Psoas muscle (tissue), 8 donors: ENCODE results near the gene POLR2E. TPM values are rescaled to one million over a fixed set of nuclear protein-coding genes. Genes with fewer than 3 reads are reported as not detected.

Experiments used
- ATAC-seq, 4 donors: fragments of 200-7000 bp; cut with Tn5 transposase; one replicate each; pipeline ENCODE4 v1.9.1; 2020; ENCODE audit warnings: moderate library complexity in 3 of 4, mild to moderate bottlenecking in 2 of 4
- DNase-seq, 2 donors: peaks; one replicate each; pipeline ENCODE4 v3.0.0-alpha.2; 2020
- H3K27ac ChIP-seq: fragments of 200-600 bp; one replicate; pipeline ENCODE4 v1.8.0; 2022
- H3K27me3 ChIP-seq, 3 donors: fragments of 200-600 bp in 1 of 3; one replicate each; pipeline versions ENCODE4 v1.6.1 to v1.8.0; 2013 to 2022; ENCODE audit warnings: low read length in 2 of 3, mild to moderate bottlenecking in 2 of 3, moderate library complexity in 1 of 3; ENCODE audit not compliant: insufficient read depth in 3 of 3
- H3K36me3 ChIP-seq, 2 donors: fragments of 200-600 bp in 1 of 2; one replicate each; pipeline versions ENCODE4 v1.6.1 to v1.8.0; 2013 to 2022; ENCODE audit warnings: low read depth in 1 of 2, mild to moderate bottlenecking in 1 of 2, moderate library complexity in 1 of 2; ENCODE audit not compliant: insufficient read depth in 1 of 2
- H3K4me1 ChIP-seq: fragments of 200-600 bp; one replicate; pipeline ENCODE4 v1.8.0; 2022
- H3K4me3 ChIP-seq: fragments of 200-600 bp; one replicate; pipeline ENCODE4 v1.8.0; 2022; ENCODE audit warnings: mild to moderate bottlenecking
- H3K9me3 ChIP-seq: fragments of 200-600 bp; one replicate; pipeline ENCODE4 v1.8.0; 2022
- WGBS, 3 donors: extraction: QIAGEN DNeasy Blood & Tissue Kit; methylation state at CpG; one replicate each; pipeline versions ENCODE4 v1.1.6 to v1.1.7; 2013; 5-methylcytosine and 5-hydroxymethylcytosine counted together
- intact Hi-C, 2 donors: fragments of 100-400 bp; cut with DNase I; formaldehyde crosslinking; loops; one replicate each; pipeline versions ENCODE4 v1.11.0 to v1.14.2; 2022
- polyA plus RNA-seq, 3 donors: library from polyadenylated mRNA; stranded (reverse); fragments of 200-250 nt; gene quantifications; one replicate each; pipeline ENCODE4 v1.2.3, GENCODE V29; 2013
- total RNA-seq, 4 donors: library from RNA; stranded (reverse); fragmentation: NEBNext Ultra II Directional in 2 of 4; extraction: Animal tissue kit (Norgen Biotek cat#: 25700) in 2 of 4; gene quantifications; one replicate each; pipeline versions ENCODE4 v1.2.1 to v1.2.4, GENCODE V29; 2021 to 2023
- TF ChIP-seq, protein P1 (sequence below): fragments of 200-600 bp; IDR thresholded peaks from one replicate; pipeline ENCODE4 v1.8.0; 2022; ENCODE audit warnings: antibody characterized with exemption
- donor health status: healthy with polysubstance abuse.
- donor health status: DM: no; HTN: no; CAD: no; lungs with moderate emphysema.
- donor health status: Bipolar disorder and iron deficiency.
- donor health status: healthy.
- donor health status: DM: yes; HTN: yes; CAD: no.
- donor health status: DM: no; HTN: no; CAD: no.
- donor health status: DM: no; HTN: no; CAD: no.
- donor health status: DM: yes; HTN: yes; CAD: no.

The POLR2E gene
- total and polyA plus RNA-seq, 7 donors, result 133 to 243 (median 147) TPM

DNA sequence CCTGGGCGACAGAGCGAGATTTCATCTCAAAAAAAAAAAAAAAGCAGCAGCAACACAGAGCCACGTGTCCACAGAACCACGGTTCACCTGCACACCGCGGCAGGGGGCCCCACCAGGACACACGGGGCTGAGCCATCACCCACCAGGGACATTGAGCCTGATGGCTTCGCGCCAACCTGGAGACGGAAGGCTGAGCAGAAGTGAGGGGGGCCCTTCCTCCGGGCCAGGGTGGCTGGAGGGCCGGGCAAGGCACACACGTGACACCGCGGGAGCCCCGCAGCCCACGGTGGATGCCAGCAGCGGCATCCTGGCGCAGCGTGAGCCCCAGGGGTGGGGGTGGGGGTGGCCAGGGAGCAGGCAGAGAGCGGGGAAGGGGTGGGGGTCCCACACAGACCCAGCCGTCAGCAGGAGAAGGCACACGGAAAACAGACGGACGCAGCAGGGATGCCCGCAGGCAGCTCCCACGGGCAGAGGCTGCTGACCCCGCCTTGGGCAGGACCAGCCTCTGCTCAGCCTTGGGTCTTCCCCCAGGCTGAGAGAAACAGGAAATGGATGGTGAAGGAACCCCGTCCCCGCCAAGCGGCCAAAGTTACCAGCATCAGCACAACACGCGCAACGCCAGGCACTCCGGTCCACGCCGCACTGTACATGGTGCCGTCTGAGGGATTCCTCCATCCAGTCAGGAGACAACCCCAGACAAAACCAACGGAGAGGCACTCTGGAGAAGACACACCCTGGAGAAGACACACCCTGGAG, 45.3 kb upstream of the POLR2E start:
- intact Hi-C loops, result no loop called here
- Histone ChIP-seq H3K36me3 (peaks cover 0 to 17% of the 10 kb centered on the region in 2 donors), H3K4me1 (no peaks in the 10 kb centered on the region), H3K27ac (no peak overlapping the region), H3K9me3 (no peaks in the 10 kb centered on the region), H3K27me3 (no peaks in the 10 kb centered on the region), H3K4me3 (no peak overlapping the region)
- DNase-seq (no peak), ATAC-seq (peak in 2 of 4 donors; percentile 7 to 13)
- TF ChIP-seq, protein P1, sequence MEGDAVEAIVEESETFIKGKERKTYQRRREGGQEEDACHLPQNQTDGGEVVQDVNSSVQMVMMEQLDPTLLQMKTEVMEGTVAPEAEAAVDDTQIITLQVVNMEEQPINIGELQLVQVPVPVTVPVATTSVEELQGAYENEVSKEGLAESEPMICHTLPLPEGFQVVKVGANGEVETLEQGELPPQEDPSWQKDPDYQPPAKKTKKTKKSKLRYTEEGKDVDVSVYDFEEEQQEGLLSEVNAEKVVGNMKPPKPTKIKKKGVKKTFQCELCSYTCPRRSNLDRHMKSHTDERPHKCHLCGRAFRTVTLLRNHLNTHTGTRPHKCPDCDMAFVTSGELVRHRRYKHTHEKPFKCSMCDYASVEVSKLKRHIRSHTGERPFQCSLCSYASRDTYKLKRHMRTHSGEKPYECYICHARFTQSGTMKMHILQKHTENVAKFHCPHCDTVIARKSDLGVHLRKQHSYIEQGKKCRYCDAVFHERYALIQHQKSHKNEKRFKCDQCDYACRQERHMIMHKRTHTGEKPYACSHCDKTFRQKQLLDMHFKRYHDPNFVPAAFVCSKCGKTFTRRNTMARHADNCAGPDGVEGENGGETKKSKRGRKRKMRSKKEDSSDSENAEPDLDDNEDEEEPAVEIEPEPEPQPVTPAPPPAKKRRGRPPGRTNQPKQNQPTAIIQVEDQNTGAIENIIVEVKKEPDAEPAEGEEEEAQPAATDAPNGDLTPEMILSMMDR, result no peak
- 93 to 95% (median 94%) methylated on average over 30 to 39 of the region's 39 CpGs for WGBS, 3 donors

DNA sequence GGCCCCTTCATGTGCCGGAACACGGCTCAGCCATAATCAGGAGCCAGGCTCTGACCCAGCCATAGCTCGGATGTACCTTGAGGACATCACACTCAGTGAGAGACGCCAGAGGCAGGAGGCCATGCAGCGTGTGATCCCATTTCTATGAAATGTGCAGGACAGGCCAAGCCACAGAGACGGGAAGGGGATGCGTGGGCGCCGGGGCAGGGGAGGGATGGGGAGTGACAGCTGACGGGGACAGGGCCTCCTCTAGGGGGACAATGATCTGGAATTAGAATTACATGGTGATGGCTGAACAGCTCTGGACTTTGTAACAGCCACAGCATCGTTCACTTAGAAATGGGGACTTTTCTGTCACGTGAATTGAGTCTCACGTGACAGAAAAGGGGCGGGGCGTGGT, 44.0 kb upstream of the POLR2E start:
- DNase-seq (no peak), ATAC-seq (peak in 1 of 4 donors; percentile 15)
- Histone ChIP-seq H3K9me3 (no peaks in the 10 kb centered on the region), H3K27me3 (no peaks in the 10 kb centered on the region), H3K4me3 (no peak overlapping the region), H3K4me1 (no peaks in the 10 kb centered on the region), H3K36me3 (peaks cover 0 to 16% of the 10 kb centered on the region in 2 donors), H3K27ac (no peak overlapping the region)
- intact Hi-C loops, result no loop called here
- TF ChIP-seq, protein P1, result no peak
- WGBS, 3 donors, result 87 to 88% (median 88%) methylated on average over 15 of the region's 15 CpGs

DNA sequence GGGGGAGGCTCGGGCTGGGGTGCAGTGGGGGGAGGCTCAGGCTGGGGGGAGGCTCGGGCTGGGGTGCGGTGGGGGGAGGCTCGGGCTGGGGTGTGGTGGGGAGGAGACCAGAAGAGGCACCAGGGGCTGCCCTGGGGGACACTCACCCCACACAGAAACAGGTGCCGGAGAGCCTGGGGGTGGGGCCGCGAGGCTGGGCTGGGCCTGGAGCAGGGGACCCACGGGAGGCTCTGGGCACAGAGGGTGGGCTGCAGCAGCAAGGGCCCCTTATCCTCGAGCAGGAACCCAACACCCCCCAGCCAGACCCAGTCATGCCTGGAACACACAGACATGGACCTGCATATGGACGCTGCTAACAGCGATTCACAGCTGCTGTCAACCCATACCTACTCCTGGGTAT, 42.9 kb upstream of the POLR2E start:
- Histone ChIP-seq H3K4me1 (no peaks in the 10 kb centered on the region), H3K27me3 (no peaks in the 10 kb centered on the region), H3K36me3 (peaks cover 0 to 6% of the 10 kb centered on the region in 2 donors), H3K27ac (no peak overlapping the region), H3K4me3 (no peak overlapping the region), H3K9me3 (no peaks in the 10 kb centered on the region)
- ATAC-seq (no peak), DNase-seq (no peak)
- TF ChIP-seq, protein P1, result no peak
- 76 to 82% (median 79%) methylated on average over 6 to 10 of the region's 11 CpGs for WGBS, 3 donors
- intact Hi-C loops, result no loop called here

DNA sequence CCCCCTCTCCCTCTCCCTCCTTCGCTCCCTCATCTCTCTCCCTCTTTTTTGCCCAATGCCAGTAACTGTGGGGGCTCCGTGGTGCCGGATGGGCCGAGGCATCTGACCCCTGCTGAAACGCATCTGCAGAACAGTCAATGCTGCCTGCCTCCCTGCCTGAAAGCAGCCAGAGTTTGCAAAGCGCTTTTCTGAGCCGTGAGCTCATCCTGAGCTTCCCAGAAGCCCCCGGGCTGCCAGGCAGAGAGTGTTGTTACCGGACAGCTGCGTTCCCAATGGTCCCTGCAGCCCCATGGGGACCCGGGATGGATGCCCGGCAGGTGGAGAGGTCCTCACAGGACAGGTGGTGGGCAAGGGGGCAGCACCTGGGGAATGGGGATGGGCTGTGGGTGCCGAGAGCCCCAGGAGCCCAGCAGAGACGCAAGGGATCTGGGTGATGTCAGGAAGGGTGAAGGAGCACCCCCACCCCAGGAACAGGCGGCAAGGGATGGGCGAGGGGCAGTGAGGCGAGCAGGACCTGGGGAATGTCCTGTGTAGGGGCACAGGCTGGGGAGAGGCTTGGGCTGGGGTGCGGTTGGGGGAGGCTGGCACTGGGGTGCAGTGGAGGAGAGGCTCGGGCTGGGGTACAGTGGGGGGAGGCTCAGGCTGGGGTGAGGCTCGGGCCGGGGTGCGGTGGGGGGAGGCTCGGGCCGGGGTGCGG, 41.6 kb upstream of the POLR2E start:
- Histone ChIP-seq H3K27ac (no peak overlapping the region), H3K4me3 (no peak overlapping the region), H3K27me3 (no peaks in the 10 kb centered on the region), H3K36me3 (no peaks in the 10 kb centered on the region), H3K4me1 (peaks cover 9% of the 10 kb centered on the region), H3K9me3 (no peaks in the 10 kb centered on the region)
- TF ChIP-seq, protein P1, result no peak
- DNase-seq, result no peak
- intact Hi-C loops, result no loop called here
- no peak for ATAC-seq
- 71 to 75% (median 75%) methylated on average over 16 to 24 of the region's 25 CpGs for WGBS, 3 donors
